Thymus (tissue), 11 donors: Measurements from ENCODE around the gene FTO. TPM values are rescaled to one million over a fixed set of nuclear protein-coding genes. Genes with fewer than 3 reads are reported as not detected.

Source experiments
- DNase-seq, 9 donors: peaks; one replicate each; pipeline ENCODE4 v3.0.0-alpha.2; 2013; ENCODE audit warnings: low spot score in 9 of 9, low read depth in 6 of 9, missing footprints in 1 of 9
- H3K27ac ChIP-seq, 2 donors: one replicate each; pipeline ENCODE4 v1.5.1; 2013; ENCODE audit warnings: control low read depth in 1 of 2, low read depth in 1 of 2, low read length in 1 of 2, mild to moderate bottlenecking in 1 of 2, moderate library complexity in 1 of 2
- H3K27me3 ChIP-seq, 2 donors: one replicate each; pipeline ENCODE4 v1.5.1; 2013; ENCODE audit warnings: low read length in 1 of 2; ENCODE audit not compliant: control insufficient read depth in 2 of 2, insufficient read depth in 1 of 2
- H3K36me3 ChIP-seq, 2 donors: one replicate each; pipeline ENCODE4 v1.5.1; 2013; ENCODE audit warnings: low read length in 1 of 2, mild to moderate bottlenecking in 1 of 2, moderate library complexity in 1 of 2; ENCODE audit not compliant: control insufficient read depth in 2 of 2, insufficient read depth in 2 of 2
- H3K4me1 ChIP-seq, 2 donors: one replicate each; pipeline ENCODE4 v1.5.1; 2013; ENCODE audit warnings: low read length in 2 of 2; ENCODE audit not compliant: control insufficient read depth in 2 of 2, insufficient read depth in 2 of 2
- H3K4me3 ChIP-seq, 2 donors: one replicate each; pipeline ENCODE4 v1.5.1; 2013; ENCODE audit warnings: low read length in 2 of 2, control low read depth in 1 of 2, mild to moderate bottlenecking in 1 of 2
- H3K9me3 ChIP-seq, 2 donors: one replicate each; pipeline ENCODE4 v1.5.1; 2013; ENCODE audit warnings: low read length in 1 of 2, mild to moderate bottlenecking in 1 of 2; ENCODE audit not compliant: control insufficient read depth in 2 of 2, insufficient read depth in 1 of 2
- WGBS: extraction: QIAGEN DNeasy Blood & Tissue Kit; methylation state at CpG from one replicate; pipeline ENCODE4 v1.1.7; 2013; 5-methylcytosine and 5-hydroxymethylcytosine counted together
- polyA plus RNA-seq: library from polyadenylated mRNA; stranded (reverse); fragments of 200-250 nt; gene quantifications from one replicate; pipeline ENCODE4 v1.2.3, GENCODE V29; 2013
- total RNA-seq: library from RNA; stranded (reverse); fragments of 120-200 nt; gene quantifications from one replicate; pipeline ENCODE4 v1.2.4, GENCODE V29; 2013
- donor health status: healthy.

Gene FTO
- total and polyA plus RNA-seq, 2 donors = 13.7 to 34.5 TPM

- Histone ChIP-seq H3K4me3 (no peak overlapping the region), H3K9me3 (no peaks in the 10 kb centered on the region), H3K27ac (no peak overlapping the region), H3K36me3 (no peaks in the 10 kb centered on the region), H3K27me3 (no peaks in the 10 kb centered on the region), H3K4me1 (peaks cover 0 to 4% of the 10 kb centered on the region in 2 donors)
- no peak for DNase-seq
- WGBS = 97% methylated on average over 8 of the region's 8 CpGs
Measured at GRCh38 chr16:54067322-54068065, 363.5 kb downstream of the FTO start.

GRCh38 chr16:54068212-54068611 lies 364.3 kb downstream of the FTO start:
- Histone ChIP-seq H3K4me3 (no peak overlapping the region), H3K36me3 (no peaks in the 10 kb centered on the region), H3K4me1 (no peaks in the 10 kb centered on the region), H3K9me3 (no peaks in the 10 kb centered on the region), H3K27ac (no peak overlapping the region), H3K27me3 (no peaks in the 10 kb centered on the region)
- over 99% methylated on average over 2 of the region's 2 CpGs for WGBS
- no peak for DNase-seq

- H3K27me3 ChIP-seq = no peaks in the 10 kb centered on the region
- no peaks in the 10 kb centered on the region for H3K9me3 ChIP-seq
- no peaks in the 10 kb centered on the region for H3K4me1 ChIP-seq
- WGBS = 97% methylated on average over 3 of the region's 3 CpGs
- DNase-seq = no peak
- no peak overlapping the region for H3K4me3 ChIP-seq
- no peaks in the 10 kb centered on the region for H3K36me3 ChIP-seq
- H3K27ac ChIP-seq = no peak overlapping the region
Measured at GRCh38 chr16:54069601-54070239, 365.8 kb downstream of the FTO start.

- H3K4me3 ChIP-seq = no peak overlapping the region
- no peaks in the 10 kb centered on the region for H3K4me1 ChIP-seq
- no peak overlapping the region for H3K27ac ChIP-seq
- no peaks in the 10 kb centered on the region for H3K36me3 ChIP-seq
- DNase-seq = no peak
- H3K27me3 ChIP-seq = no peaks in the 10 kb centered on the region
- 98% methylated on average over 2 of the region's 2 CpGs for WGBS
- no peaks in the 10 kb centered on the region for H3K9me3 ChIP-seq
Measured at GRCh38 chr16:54070789-54071343, 366.9 kb downstream of the FTO start.

GRCh38 chr16:54071514-54071913 lies 367.6 kb downstream of the FTO start:
- Histone ChIP-seq H3K4me3 (no peak overlapping the region), H3K27ac (no peak overlapping the region), H3K36me3 (no peaks in the 10 kb centered on the region), H3K9me3 (no peaks in the 10 kb centered on the region), H3K4me1 (no peaks in the 10 kb centered on the region), H3K27me3 (no peaks in the 10 kb centered on the region)
- no peak for DNase-seq
- 98% methylated on average over 3 of the region's 3 CpGs for WGBS

GRCh38 chr16:54072237-54072636 lies 368.3 kb downstream of the FTO start:
- Histone ChIP-seq H3K9me3 (no peaks in the 10 kb centered on the region), H3K27ac (no peak overlapping the region), H3K4me3 (no peak overlapping the region), H3K36me3 (no peaks in the 10 kb centered on the region), H3K27me3 (no peaks in the 10 kb centered on the region), H3K4me1 (peaks cover 0 to 2% of the 10 kb centered on the region in 2 donors)
- WGBS = 93% methylated on average over 6 of the region's 6 CpGs
- DNase-seq = no peak

GRCh38 chr16:54073356-54073755 lies 369.4 kb downstream of the FTO start:
- Histone ChIP-seq H3K27me3 (no peaks in the 10 kb centered on the region), H3K27ac (no peak overlapping the region), H3K9me3 (no peaks in the 10 kb centered on the region), H3K4me3 (no peak overlapping the region), H3K36me3 (no peaks in the 10 kb centered on the region), H3K4me1 (peaks cover 0 to 5% of the 10 kb centered on the region in 2 donors)
- WGBS = 77% methylated on average over 3 of the region's 3 CpGs
- no peak for DNase-seq

GRCh38 chr16:54075446-54075845 lies 371.5 kb downstream of the FTO start:
- H3K27me3 ChIP-seq = no peaks in the 10 kb centered on the region
- H3K9me3 ChIP-seq = no peaks in the 10 kb centered on the region
- WGBS = 98% methylated on average over 4 of the region's 4 CpGs
- H3K27ac ChIP-seq = no peak overlapping the region
- DNase-seq = no peak
- no peaks in the 10 kb centered on the region for H3K36me3 ChIP-seq
- H3K4me3 ChIP-seq = no peak overlapping the region
- peaks cover 0 to 5% of the 10 kb centered on the region in 2 donors for H3K4me1 ChIP-seq

- Histone ChIP-seq H3K4me3 (no peak overlapping the region), H3K27me3 (no peaks in the 10 kb centered on the region), H3K36me3 (no peaks in the 10 kb centered on the region), H3K27ac (no peak overlapping the region), H3K9me3 (no peaks in the 10 kb centered on the region), H3K4me1 (peaks cover 0 to 5% of the 10 kb centered on the region in 2 donors)
- no peak for DNase-seq
- 98% methylated on average over 3 of the region's 3 CpGs for WGBS
Measured at GRCh38 chr16:54076006-54076504, 372.1 kb downstream of the FTO start.
